HG03060 (cell line): ENCODE data around the gene SLC25A42.

Experiments
- ATAC-seq: cut with Tn5 transposase; IDR thresholded peaks from one replicate; pipeline ENCODE4 v1.9.1; 2021; ENCODE audit warnings: low read depth, moderate number of reproducible peaks; ENCODE audit not compliant: unreplicated experiment

SLC25A42 gene

DNA sequence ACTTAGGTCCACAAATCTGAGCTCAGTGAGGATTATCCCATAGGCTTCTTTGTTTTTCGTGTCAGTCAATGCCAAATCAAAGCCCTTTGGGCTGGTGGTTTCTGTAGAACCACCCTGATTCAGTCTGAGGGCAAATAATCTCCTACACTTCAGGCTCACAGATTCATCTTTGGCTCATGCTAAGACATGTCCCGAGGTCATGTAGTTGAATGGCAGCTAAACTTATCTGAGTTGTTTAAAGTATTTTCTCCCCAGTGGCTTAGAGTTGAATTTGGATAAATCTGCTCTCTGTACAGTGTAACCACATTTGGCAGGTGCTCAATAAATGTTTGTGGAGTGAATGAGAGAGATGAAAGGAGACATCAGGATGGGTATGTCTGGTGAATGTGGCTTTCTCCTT, 13.1 kb upstream of the SLC25A42 start:
- ATAC-seq = no peak

DNA sequence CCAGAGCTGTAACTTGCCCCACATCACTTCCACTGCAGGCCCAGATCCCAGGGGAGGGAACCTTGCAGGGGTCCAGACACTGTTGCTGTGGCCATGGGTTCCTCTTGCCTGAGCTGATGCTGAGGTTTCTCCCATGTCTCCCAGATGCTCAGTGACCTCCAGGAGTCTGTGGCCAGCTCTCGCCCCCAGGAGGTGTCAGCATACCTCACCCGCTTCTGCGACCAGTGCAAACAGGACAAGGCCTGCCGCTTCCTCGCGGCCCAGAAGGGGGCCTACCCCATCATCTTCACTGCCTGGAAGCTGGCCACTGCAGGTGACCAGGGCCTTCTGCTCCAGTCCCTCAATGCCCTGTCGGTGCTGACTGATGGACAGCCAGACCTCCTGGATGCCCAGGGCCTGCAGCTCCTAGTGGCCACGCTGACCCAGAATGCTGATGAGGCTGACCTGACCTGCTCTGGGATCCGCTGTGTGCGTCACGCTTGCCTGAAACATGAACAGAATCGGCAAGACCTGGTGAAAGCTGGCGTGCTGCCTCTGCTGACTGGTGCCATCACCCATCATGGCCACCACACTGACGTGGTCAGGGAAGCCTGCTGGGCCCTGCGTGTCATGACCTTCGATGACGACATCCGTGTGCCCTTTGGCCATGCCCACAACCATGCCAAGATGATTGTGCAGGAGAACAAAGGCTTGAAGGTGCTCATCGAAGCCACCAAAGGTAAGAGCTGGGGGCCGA, 12.1 kb upstream of the SLC25A42 start:
- no peak for ATAC-seq

DNA sequence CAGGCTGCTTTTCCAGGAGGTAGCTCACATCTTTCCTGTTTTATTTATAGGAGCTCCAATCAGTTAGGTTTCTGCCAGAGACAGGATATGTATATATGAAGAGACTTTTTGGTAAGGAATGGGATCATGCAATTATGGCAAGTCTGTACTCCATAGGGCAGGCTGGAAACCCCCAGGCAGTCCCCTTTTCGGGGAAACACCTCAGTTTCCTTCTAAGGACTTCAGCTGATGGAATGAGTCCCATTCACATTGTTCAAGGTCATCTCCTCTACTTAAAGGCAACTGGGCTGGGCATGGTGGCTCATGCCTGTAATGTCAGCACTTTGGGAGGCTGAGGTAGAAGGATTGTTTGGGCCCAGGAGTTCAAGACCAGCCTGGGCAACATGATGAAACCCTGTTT, 10.9 kb upstream of the SLC25A42 start:
- no peak for ATAC-seq

DNA sequence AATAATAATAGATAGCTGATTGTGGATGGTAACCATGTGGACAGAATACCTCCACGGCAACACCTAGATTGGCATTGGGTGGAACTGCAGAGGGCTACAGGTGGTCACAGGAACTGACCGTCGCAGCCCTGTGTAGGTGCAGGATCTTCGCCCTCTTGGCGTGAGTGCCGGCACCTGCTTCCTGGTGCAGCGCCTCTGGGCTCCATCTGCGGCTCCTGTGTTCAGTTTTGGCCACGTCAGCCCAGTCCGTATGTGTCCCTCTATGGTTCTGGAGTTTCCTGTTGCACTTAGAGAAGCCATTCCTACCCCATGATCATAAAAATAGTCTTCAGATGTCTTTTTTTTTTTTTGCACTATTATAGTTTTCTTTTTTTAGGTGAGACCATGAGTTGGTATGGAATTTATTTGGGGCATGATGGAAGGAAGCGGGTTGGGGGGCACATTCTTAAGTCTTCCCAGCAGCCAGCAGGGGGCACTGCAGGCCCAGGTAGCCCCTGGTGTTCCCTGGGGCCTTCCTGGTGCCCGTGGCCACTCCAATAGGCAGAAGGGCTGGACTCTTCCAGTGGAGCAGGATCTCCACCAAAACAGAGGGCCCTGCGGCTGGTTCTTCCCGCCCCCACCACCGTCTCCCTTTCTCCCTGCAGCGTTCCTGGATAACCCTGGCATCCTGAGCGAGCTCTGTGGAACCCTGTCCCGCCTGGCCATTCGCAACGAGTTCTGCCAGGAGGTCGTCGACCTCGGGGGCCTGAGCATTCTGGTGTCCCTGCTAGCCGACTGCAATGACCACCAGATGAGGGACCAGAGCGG, 10.1 kb upstream of the SLC25A42 start:
- ATAC-seq = no peak

DNA sequence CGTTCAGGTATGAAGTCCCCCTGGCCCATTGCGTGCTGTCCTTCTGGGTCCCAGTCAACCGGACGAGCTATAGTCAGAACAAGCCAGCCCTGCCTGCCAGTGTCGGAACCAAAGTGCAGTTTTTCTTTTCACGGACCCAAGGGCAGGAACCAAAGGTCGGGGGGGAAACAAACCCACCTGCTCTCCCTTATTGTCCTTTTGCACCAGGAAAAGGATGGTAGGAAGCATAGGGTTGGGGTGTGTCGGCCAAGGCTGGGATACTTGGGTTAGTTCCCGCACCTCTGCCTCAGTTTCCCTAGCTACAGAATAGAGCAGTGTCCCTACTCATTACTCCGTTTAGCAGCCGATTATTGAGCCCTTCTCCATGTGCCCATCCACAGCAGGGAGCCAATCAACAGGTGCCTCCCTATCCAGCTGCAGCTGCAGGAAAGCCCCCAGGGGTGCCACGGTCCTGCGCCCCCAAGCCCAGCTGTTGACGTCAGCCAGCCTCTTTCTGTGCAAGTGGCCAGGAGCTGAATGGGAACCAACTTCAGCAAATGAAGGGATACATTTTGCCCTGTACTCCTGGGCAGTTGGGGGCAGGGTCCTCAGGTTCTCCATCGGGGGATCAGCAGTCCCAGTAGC, 9.4 kb upstream of the SLC25A42 start:
- no peak for ATAC-seq

DNA sequence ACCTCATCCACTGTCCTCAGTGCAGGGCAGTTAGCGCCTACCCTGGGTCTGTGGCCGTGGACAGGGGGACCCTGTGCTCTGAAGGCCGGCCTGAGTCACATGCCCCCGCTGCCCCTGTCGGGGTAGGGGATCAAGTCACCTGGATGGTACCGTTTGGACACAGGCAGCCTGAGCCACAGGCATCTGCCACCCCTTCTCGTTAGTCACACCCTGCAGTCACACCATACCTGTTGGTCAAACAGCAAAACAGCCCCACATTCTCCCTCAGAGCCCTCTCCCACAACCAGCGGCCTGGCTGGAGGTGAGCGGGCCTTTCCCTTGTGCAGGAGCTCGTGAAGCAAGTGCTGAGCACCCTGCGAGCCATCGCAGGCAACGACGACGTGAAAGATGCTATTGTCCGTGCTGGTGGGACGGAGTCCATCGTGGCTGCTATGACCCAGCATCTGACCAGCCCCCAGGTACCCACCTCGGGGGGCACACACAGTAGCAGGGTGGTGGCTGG, 8.8 kb upstream of the SLC25A42 start:
- no peak for ATAC-seq

DNA sequence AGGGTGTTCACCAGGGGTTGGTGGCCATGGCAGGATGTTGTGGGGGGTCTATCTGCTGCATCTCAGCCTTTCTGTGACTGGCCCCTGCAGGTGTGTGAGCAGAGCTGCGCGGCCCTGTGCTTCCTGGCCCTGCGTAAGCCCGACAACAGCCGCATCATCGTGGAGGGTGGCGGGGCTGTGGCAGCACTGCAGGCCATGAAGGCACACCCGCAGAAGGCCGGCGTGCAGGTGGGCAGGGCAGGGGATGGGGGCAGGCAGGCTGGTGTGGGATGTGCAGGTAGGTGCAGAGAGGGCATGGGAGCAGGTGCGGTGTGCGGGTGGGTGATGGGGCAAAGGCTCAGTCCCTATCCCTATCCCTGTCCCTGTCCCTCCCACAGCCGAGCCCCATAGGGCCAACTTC, 8.1 kb upstream of the SLC25A42 start:
- no peak for ATAC-seq

DNA sequence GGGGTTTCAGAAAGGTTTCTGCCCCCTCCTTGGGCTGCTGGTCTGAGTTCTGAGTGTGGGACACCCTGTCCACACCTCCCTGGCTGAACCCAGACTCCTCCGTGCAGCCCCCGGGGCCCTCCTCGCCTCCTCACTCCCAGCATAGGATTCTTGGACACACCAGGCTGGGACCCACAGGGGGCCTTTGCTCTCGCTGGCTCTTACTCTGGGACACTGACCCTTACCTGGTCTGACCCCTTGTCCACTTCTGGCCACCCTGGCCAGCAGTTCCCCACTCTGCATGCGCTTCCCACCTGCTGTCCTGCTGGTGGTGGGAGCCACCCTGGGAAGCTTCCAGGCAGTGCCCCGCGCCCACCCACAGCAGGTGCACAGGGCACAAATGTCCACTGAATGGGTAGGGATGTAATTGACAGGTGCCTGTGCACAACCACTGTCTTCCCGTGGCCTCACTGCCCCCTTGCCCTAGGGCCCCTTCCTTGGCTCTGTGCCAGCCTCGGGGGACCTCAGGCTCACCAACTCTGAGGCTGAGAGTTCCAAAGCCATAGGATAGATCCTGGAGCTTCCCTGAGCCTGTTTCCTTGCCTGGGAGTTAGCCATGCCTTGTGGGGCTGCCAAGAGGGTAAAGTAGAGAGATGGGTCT, 7.0 kb upstream of the SLC25A42 start:
- no peak for ATAC-seq

DNA sequence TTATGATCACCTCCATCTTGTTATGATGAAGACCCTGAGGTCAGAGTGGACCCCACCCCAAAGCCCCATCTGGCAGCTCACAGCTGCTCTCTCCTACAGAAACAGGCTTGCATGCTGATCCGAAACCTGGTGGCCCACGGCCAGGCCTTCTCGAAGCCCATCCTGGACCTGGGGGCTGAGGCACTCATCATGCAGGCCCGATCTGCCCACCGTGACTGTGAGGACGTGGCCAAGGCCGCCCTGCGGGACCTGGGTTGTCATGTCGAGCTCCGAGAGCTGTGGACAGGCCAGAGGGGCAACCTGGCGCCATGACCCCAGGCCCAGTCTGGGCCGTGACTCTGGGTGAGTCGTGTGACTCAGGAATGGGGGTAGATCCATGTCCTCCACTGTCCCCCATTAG, 6.5 kb upstream of the SLC25A42 start:
- no peak for ATAC-seq

DNA sequence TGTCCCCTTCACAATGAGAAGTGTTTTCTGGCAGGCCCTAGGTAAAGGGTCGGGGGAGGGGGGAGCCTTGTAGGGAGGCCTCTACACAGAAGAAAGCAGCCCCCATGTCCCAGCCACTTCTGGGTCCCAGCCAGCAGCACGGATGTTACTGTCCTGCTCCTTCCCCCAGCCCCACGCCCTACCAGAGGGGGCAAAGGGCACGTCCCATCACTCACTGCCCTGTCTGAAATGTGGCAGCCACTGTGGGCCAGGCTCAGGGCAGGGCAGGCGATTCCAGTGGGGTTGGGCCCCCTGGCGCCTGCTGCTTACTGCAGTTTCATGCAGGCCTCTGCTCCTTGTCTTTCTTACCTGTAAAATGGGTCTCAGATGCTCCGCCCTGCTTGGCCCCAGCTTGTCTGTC, 6.1 kb upstream of the SLC25A42 start:
- ATAC-seq = no peak

DNA sequence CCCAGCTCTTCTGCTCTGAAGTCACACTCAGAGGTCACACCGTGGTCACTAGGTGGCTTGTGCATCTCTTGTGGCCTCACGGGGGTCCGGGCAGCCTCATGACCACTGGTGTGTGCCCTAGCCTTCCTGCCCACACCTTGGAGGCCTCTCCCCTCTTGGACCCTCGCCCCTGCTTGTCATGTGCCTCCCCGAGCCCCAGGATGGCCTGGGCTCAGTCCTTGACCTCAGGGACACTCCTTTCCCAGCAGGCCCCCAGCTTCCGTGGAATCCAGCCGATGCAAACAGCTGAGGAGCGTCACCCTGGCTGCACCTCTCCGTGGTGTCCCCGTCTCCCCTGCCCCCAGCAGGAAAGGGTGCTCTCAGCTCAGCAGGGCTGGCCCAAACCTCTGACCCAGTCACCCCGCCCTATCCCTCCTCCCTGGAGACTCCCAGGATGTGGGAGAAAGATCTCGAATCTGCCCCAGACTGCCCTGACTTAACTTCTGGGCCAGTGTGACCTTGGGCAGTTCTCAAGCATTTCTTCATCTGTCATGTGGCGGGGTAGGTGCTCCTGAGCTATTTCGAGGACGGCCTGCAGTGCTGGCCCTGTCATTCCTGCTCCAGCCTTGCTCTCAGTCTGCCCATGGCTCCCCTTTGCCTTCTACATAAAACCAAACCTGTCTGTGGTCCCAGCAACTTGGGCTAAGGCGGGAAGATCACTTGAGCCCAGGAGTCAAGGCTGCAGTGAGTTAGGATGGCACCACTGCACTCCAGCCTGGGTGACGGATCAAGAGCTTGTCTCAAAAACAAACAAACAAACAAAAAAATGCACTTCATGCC, 4.6 kb upstream of the SLC25A42 start:
- ATAC-seq = no peak

DNA sequence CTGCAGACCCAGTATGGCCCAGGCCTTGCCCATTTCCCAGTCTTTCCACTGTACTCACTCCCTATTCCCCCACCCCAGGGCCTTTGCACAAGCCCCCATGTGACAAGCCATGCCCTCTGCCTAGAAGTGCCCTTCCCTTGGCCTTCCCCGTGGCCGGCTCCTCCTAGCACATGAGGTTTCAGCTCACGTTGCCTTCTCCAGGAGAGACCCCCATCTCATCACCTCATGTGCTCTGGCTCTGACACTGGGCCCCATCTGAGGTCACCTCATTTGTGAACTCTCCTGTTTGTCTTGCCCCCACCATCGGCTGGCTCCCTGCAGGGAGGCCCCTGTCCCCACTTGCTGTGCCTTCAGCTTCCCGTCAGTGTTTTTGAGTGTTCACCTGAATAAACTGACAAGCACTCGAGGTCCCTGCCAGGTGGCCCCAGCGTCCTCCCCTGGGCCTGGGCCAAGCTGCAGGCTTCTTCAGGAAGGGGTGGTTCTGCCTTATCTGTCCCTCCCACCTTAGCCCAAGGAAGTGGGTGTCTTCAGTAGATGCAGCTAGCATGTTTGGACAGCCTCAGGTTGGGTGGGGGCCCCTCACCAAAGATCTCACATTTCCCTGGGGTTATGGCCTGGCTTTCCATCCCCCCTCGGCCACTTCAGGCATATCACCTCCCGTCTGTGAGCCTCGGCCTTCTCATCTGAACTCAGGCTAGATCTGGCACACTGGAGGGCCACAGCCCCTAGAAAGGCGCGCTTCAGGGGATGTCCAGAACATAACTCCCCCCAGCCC, 3.8 kb upstream of the SLC25A42 start:
- ATAC-seq = no peak

DNA sequence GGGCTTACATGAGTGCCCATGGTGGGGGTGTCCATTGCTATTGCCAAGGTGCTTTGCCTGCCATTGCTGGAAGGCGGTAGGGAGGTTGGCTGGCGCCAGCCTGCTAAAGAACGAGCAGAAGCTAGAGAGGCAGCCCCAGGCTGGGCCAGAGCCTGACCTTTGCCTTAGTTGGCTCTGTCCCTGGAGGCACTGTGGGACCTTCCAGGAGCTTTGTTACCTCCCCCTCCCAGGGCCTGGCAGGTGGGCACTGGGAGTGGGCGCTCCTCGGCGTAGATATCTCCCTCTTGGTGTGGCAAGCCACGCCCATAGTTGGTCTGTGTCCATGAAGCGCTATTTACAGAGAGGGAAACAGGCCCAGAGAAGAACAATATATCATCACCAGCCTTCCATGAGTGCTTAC, 2.3 kb upstream of the SLC25A42 start:
- no peak for ATAC-seq

DNA sequence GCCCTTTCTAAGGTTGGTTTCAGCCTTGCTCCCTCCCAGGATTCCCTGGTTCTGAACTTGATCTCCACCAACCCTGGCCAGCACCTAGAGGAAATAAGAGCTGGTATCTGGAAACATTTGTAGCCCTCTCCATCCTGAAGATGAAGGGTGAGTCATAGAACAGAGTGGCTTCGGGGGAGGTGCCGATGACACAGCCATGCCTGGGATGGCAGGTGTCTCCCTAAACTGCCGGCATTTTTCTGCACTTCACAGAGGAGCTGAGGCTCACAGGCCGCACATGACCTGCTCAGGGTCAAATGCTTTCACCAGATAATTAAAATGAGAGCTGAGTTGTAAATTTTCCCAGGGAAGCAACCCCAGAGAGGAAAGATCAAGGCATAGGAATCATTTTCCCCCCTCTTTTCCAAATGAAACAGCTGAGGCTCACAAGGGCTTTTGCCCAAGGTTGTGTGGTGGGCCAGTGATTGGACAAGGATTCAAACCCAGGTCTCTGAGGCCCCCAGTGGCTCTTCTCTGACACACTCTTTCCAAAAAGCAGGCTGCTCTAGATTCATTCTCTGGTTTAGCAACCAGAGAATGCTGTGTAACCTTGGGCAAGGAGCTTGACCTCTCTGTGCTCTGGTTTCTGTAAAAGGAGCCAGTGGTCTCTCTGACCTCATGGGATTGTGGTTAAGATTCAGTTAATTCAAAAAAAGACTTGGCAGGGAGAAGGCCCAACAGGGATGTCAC, 1.2 kb upstream of the SLC25A42 start:
- no peak for ATAC-seq

DNA sequence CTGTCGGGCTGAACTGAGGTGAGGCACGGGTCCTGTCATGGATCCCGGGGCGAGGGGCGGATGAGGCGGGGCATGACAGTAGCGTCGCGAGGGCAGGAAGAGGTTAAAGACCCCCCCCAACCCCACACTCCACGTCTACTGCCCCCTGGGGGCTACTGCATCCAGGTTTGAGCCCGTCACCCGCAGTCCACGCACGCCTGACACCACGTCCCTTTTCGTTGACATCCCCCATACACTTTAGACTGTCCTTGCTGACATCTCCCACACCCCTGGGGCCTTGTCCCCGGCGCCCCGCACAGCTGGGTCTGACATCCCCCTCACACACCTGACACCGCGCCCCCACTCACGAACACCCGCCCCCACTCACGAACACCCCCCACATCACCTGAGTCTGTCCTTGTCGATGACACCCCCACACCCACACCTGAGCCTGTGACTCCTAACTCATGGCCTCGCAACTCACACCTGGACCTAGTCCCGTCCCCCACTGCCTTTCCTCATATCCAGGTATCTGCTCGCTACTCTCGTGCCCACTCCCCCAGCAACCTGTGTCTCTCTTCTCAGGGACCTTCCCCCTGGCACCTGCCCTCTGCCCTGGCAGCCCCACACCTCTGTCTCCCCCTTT, 416 bp downstream of the SLC25A42 start:
- no peak for ATAC-seq

DNA sequence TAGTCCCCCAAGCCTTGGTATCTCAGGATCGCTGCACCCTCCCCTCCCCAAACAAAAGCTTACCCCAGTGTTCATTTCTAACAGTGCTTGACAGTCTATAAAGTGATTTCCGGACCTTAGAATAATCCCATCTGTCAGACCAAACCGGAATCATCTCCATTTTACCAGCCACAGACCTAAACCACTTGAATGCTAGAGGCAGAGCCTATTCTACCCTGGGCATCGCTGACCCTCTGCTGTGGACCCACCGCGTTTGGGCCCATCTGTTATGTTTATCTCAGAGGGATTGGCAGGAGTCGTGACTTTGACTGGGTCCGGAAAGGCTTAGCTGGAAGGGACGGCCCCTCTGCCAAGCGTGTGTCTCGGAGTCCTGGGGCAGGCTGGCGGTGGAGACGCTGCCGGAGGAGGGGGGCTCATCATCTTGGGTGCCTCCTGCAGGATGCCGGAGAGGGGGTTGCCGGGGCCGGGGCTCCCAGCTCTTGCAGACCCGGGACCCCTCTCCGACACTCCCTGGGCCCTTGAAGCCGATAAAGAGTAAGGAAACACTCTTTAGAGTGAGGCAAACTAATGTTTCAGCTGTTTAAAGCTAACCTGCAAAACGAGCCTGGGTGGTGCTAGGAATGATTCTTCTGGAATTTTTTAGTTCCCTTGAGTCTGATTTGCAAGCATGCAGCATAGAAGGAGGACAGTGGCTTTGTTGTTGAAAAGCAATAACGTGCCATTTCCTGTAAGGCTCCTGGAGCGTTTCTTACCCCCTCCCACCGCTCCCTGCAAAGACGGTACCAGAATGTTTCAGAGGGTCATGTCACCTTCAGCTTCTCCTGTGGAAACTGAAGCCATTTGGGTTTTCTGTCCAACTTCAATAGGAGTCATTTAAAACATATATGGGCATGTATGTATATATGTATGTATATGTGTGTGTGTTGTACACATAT, 1.3 kb downstream of the SLC25A42 start:
- no peak for ATAC-seq
